Right ventricle myocardium superior (tissue), 1 donor: ENCODE data around the gene MUL1. TPM values are rescaled to one million over a fixed set of nuclear protein-coding genes. Genes with fewer than 3 reads are reported as not detected.
"Not testable (repeated sequence)": the region's sequence is repeated elsewhere in the genome, so short reads cannot be mapped to it uniquely, and the experiment has no call there.

Source experiments
- ATAC-seq: fragments of 200-7000 bp; cut with Tn5 transposase; one replicate; pipeline ENCODE4 v1.9.1; 2020; ENCODE audit warnings: mild to moderate bottlenecking; ENCODE audit not compliant: poor library complexity
- DNase-seq: peaks from one replicate; pipeline ENCODE4 v3.0.0-alpha.2; 2020
- intact Hi-C: fragments of 100-400 bp; cut with DNase I; formaldehyde crosslinking; loops from one replicate; pipeline ENCODE4 v1.11.2; 2022
- total RNA-seq: library from RNA; stranded (reverse); fragmentation: NEBNext Ultra II Directional; extraction: Animal tissue kit (Norgen Biotek cat#: 25700); gene quantifications from one replicate; pipeline ENCODE4 v1.2.1, GENCODE V29; 2021
- donor health status: DM: no; HTN: yes; CAD: no; lungs with severe emphysema.

MUL1 gene
- total RNA-seq, 1 donor from 2014 or later, result 42.1 TPM

DNA sequence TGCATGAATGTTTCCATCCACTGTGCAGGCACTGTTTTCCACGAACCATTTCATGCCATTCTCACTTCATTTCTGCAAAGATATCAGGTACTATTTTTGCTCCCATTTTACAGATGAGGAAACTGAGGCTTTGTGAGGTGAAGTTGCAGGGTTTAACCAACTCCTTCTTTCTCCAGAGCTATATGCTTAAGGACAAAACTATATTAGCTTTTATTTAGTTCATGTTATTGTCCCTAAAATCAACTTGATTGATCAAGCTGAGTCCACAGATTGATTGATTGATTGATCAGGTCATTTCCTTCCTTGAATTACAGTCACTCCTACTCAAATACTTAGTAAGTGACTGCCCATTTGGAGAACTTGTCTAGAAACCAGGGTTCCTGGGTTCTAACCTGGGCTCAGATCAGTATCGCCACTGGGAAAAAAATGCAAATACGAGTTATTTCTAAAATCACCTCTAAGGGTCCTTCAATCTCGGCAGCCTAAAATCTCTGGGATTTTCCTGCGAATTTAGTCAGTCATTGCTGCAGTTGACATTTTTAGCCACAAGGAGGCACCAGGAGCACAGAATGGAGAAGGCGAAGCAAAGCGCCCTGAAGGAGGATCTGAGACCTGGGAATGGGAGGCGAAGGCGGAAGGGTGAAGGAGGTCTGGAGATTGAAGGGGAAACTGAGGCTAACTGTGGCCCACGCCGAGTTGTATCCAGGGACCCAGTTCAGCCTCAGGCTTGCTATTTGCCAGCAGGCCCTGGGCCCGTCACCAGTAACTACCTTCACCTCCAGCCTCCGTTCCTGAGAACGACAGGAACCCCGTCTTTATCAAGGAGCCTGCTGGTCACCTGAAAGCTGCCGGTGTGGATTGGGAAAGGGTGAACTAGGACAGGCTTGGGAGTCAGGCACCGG, 14.3 kb upstream of the MUL1 start:
- ATAC-seq, result peak; percentile 84
- DNase-seq, result peak; percentile 60
- intact Hi-C loops, result loop anchor here (5.0 kb wide), 1 partner anchor 120 kb away; no protein-coding TSS in a partner anchor

DNA sequence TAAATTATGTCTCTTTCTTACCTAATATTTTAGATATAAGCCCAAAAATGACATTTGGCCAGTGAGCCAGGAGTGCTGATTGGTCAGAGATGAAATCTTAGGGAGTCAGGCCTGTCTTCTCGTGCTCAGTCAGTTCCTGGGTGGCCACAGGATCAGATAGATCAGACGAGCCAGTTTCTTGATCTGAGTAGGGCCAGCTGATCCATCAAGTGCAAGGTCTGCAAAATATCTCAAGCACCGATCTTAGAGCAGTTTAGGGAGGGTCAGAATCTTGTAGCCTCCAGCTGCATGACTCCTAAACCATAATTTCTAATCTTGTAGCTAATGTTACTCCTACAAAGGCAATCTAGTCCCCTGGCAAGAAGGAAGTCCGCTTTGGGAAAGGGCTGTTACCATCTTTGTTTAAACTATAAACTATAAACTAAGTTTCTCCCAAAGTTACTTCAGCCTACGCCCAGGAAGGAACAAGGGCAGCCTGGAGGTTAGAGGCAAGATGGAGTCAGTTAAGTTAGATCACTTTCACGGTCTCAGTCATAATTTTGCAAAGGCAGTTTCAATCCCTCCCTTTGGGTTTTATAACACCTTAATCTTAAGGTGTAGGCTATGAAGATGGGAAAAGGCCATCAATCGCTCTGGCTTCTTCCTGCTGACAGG, 11.8 kb upstream of the MUL1 start:
- intact Hi-C loops, result loop anchor here (5.0 kb wide), 1 partner anchor 123 kb away; no protein-coding TSS in a partner anchor
- not testable (repeated sequence) for DNase-seq, ATAC-seq

GRCh38 chr1:20511518-20512428, 3.8 kb upstream of the MUL1 start:
- intact Hi-C loops, result no loop called here
- ATAC-seq (no peak), DNase-seq (no peak)

DNA sequence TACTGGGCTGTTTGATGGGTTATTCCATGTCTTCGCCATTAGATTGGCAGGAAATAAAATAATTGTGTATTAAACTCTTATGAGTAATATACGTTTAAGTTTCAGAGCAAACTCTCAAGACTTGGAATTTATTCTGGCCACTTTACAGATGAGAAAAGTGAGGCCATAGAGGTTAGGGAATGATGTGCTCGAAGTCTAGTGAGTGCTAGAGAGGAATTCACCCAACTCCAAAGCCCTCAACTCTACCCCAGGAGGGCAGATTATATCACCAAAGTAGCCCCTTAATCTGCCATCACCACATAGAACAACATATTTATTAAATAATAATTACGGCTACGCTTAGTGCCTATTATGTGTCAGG, 440 bp upstream of the MUL1 start:
- intact Hi-C loops, result no loop called here
- DNase-seq, result no peak
- no peak for ATAC-seq

DNA sequence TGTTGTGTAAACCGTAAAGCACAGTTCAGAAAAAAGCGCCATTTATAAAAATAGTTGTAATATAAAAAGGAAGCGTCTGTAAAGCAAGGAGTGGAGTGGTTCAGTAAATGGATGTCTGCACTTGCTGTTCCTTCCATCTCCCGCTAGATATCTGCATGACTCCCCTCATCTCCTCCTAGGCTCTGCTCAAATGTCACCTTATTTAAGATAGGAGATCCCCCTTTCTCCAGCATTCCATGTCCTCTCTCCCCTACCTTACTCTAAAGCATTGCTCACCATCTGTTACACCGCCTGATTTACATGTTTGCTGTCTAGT, 745 bp downstream of the MUL1 start:
- DNase-seq (no peak), ATAC-seq (peak; percentile 8)
- intact Hi-C loops, result no loop called here

- ATAC-seq (no peak), DNase-seq (no peak)
- intact Hi-C loops, result no loop called here
Observed at GRCh38 chr1:20505488-20505887, 2.5 kb downstream of the MUL1 start.

GRCh38 chr1:20500716-20501115, 7.2 kb downstream of the MUL1 start:
- no peak for ATAC-seq
- DNase-seq, result no peak
- intact Hi-C loops, result no loop called here

DNA sequence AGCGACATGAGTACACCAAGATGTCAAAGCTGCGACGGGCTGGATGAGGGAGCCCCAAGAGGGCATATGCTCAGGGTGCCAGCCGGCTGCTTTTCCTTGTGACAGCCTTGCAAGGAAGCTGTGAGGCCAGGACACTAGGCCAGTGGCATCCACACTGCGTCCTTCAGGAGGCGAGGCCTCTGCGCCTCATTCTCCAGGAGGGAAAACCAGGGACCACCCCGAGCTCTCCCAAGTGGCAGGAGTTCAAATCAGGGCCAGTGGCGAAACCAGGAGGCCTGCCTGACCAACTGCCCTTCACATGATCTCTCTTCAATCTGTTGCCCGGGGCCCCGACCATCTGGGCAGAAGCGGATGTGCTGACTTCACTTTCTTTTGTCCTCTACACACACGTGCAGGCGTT, 8.2 kb downstream of the MUL1 start:
- ATAC-seq, result no peak
- no peak for DNase-seq
- intact Hi-C loops, result loop anchor here (10.0 kb wide), 2 partner anchors 405 to 585 kb away; no protein-coding TSS in a partner anchor

DNA sequence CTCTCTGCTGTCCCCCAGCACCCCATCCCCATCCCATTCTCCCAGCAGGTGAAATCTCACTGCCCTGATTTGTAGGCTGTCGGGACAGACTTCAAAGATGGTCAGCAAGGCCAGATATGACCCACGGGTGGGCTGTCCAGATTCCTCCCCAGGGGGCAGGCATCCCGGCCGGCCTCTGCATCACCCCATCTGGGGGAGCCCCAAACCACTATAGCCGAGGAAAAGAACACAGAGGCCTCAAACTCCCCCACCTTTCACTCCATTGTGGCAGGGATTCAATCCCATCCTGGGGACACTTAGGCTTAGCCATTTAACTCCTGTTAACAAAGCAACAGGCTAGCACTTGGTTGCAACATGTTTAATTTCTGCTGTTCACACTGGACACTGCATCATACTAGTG, 8.8 kb downstream of the MUL1 start:
- DNase-seq, result no peak
- intact Hi-C loops, result loop anchor here (10.0 kb wide), 2 partner anchors 404 to 584 kb away; no protein-coding TSS in a partner anchor
- no peak for ATAC-seq

DNA sequence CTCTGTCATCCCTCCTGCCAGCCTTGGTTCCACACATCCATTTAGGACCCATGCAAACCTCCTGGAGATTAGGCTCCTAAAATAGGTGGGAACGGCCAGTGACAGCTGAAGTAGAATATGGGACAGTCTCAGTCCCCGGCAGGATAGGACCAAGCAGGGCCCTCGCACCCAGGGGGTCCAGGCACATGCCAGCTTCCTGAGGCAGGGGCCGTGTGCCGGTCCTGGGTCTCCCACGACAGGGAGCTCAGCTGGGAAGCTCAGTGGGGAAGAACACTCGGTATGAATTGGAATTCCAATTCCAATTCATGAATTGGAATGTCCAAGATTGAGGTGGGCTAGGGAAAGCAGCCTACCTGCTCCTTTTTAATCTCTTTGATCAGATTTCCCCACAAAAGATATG, 9.8 kb downstream of the MUL1 start:
- DNase-seq (no peak), ATAC-seq (no peak)
- intact Hi-C loops, result loop anchor here (10.0 kb wide), 2 partner anchors 403 to 583 kb away; no protein-coding TSS in a partner anchor

- ATAC-seq (no peak), DNase-seq (no peak)
- intact Hi-C loops, result loop anchor here (10.0 kb wide), 2 partner anchors 403 to 583 kb away; no protein-coding TSS in a partner anchor
Observed at GRCh38 chr1:20497506-20497905, 10.4 kb downstream of the MUL1 start.

DNA sequence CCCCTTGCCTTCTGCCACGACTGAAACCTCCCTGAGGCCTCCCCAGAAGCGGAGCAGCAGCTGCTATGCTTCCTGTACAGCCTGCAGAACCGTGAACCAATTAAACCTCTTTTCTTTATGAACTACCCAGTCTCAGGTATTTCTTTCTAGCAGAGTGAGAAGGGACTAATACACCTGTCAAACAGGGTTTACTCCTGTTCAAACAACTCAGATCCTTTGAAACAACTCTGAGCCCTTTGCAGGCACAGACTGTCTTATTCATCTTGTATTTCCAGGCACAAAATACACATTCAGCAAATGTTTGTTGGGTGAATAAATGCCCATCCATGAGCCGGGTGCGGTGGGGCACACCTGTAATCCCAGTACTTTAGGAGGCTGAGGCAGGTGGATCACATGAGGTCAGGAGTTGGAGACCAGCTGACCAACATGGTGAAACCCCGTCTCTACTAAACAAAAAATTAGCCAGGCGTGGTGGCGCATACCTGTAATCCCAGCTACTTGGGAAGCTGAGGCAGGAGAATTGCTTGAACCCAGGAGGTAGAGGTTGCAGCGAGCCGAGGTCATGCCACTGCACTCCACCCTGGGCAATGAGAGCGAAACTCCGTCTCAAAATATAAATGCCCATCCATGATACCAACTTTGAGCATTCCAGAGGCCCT, 11.1 kb downstream of the MUL1 start:
- intact Hi-C loops, result loop anchor here (10.0 kb wide), 2 partner anchors 402 to 582 kb away; no protein-coding TSS in a partner anchor

DNA sequence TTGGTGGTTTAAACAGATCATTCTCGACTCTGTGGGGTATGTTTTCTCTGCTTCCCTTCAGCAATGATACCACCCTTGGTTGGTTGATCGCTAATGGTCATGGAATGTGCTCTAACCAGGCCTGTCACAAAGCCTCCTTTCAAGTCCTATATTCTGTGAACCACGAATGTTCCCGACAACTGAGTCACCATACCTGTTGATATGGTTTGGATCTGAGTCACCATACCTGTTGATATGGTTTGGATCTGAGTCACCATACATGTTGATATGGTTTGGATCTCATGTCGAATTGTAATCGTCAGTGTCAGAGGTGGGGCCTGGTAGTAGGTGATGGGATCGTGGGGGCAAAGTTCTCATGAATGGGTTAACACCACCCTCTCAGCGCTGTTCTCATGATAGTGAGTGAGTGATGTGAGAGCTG, 11.7 kb downstream of the MUL1 start:
- intact Hi-C loops, result loop anchor here (10.0 kb wide), 2 partner anchors 401 to 581 kb away; no protein-coding TSS in a partner anchor
- DNase-seq (no peak), ATAC-seq (no peak)

More for the DNA sequence above, 11.1 kb downstream of the MUL1 start:
- DNase-seq, ATAC-seq: not testable (repeated sequence)

GRCh38 chr1:20495661-20496060, 12.3 kb downstream of the MUL1 start:
- DNase-seq, result no peak
- intact Hi-C loops, result loop anchor here (10.0 kb wide), 2 partner anchors 401 to 581 kb away; no protein-coding TSS in a partner anchor
- ATAC-seq, result no peak

DNA sequence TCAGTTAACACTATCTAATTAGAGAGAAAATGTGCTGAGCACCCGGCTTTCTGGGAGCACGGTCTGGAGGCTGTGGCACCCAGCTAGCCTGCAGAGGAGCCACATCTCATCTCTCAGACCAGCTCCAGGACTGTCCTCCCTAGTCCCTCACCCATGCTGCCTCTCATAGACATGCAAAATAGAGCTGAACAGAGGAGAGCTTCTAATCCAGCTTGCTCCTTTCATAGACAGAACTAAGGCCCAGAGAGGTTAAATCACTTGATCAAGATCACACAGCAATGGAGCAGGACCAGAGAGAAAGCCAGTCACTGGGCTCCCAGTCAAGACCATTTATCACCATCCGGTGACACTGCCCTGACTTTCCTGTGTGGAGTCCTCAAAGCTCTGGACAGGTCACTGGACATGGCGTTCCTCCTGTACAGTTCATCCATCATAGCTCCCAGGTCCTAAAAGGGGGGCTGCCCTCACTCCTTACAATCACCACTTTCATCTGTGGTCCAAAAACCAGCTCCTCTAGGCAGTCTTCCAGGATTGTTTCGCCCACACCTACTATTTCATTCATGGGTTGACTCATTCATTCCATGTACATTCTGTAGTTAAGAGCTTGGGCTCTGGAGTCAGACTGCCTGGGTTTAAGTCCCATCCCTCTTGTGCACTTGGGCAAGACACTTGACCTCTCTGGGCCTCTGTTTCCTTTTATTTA, 13.2 kb downstream of the MUL1 start:
- intact Hi-C loops, result loop anchor here (5.0 to 10.0 kb wide), 3 partner anchors 132 to 580 kb away; no protein-coding TSS in a partner anchor
- ATAC-seq (no peak), DNase-seq (no peak)

DNA sequence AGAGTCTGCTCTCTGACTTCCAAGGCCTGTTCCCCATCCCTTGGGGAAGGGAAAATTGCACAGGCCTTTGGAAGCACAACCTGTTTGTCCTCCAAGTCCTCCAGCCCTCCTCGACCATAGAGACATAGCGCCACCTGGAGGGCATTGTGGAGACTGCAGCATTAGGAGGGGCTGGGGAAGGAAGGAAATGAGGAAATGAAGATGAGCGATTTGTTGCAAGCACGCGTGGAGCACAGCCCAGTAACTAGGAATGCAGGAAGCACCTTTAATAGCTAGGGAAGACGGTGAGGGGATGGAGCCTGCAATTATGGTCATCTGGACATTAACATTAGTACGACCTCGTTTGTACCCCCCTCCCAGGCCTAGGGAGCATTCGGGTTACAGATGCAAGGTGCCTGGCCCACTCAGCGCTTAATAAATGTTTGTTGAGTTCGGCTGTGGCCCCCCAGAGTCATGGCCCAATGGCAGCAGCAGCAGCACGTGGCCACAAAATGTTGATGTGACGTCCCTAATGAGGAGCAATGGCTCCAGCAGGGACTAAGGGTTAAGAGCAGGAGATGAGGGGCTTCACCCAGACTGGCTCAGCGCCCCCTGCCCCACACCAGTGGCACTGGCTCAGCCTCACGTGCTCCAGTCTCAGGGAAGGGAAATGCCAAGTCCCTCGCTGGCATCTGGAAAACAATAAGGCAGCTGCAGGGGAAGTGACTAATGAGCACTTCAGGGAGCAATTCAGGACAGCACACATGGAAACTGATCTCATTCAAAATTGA, 13.9 kb downstream of the MUL1 start:
- intact Hi-C loops, result loop anchor here (2.0 to 10.0 kb wide), 4 partner anchors 132 to 579 kb away; no protein-coding TSS in a partner anchor
- DNase-seq (peak; percentile 92), ATAC-seq (peak; percentile 88)
